Muscle layer of duodenum (tissue), 2 donors: ENCODE results near the gene ZNF692.

Source experiments
- H3K27ac ChIP-seq: one replicate; pipeline ENCODE4 v1.7.0; 2013; ENCODE audit warnings: mild to moderate bottlenecking, low read length
- H3K27me3 ChIP-seq: one replicate; pipeline ENCODE4 v1.7.0; 2013; ENCODE audit warnings: low read depth, mild to moderate bottlenecking, control low read depth, low read length
- H3K36me3 ChIP-seq, 2 donors: one replicate each; pipeline ENCODE4 v1.7.0; 2013; ENCODE audit warnings: low read length in 2 of 2, control low read depth in 1 of 2, mild to moderate bottlenecking in 1 of 2; ENCODE audit not compliant: insufficient read depth in 2 of 2, control insufficient read depth in 1 of 2
- H3K4me1 ChIP-seq, 2 donors: one replicate each; pipeline ENCODE4 v1.7.0; 2013; ENCODE audit warnings: low read length in 2 of 2, mild to moderate bottlenecking in 2 of 2, control low read depth in 1 of 2, moderate library complexity in 1 of 2; ENCODE audit not compliant: insufficient read depth in 2 of 2, control insufficient read depth in 1 of 2
- H3K4me3 ChIP-seq, 2 donors: one replicate each; pipeline ENCODE4 v1.7.0; 2013; ENCODE audit warnings: low read length in 2 of 2, low read depth in 1 of 2, mild to moderate bottlenecking in 1 of 2
- H3K9me3 ChIP-seq, 2 donors: one replicate each; pipeline ENCODE4 v1.7.0; 2013; ENCODE audit warnings: low read length in 2 of 2, control low read depth in 1 of 2, mild to moderate bottlenecking in 1 of 2; ENCODE audit not compliant: control insufficient read depth in 1 of 2
- donor health status: healthy.

The ZNF692 gene

GRCh38 chr1:248853663-248854375 is 5.1 kb downstream of the ZNF692 start:
- no peaks in the 10 kb centered on the region for H3K9me3 ChIP-seq
- H3K27ac ChIP-seq: no peak overlapping the region
- H3K27me3 ChIP-seq: no peaks in the 10 kb centered on the region
- peaks cover 15 to 36% of the 10 kb centered on the region in 2 donors for H3K36me3 ChIP-seq
- no peak overlapping the region for H3K4me3 ChIP-seq
- H3K4me1 ChIP-seq: peaks cover 0 to 9% of the 10 kb centered on the region in 2 donors

DNA sequence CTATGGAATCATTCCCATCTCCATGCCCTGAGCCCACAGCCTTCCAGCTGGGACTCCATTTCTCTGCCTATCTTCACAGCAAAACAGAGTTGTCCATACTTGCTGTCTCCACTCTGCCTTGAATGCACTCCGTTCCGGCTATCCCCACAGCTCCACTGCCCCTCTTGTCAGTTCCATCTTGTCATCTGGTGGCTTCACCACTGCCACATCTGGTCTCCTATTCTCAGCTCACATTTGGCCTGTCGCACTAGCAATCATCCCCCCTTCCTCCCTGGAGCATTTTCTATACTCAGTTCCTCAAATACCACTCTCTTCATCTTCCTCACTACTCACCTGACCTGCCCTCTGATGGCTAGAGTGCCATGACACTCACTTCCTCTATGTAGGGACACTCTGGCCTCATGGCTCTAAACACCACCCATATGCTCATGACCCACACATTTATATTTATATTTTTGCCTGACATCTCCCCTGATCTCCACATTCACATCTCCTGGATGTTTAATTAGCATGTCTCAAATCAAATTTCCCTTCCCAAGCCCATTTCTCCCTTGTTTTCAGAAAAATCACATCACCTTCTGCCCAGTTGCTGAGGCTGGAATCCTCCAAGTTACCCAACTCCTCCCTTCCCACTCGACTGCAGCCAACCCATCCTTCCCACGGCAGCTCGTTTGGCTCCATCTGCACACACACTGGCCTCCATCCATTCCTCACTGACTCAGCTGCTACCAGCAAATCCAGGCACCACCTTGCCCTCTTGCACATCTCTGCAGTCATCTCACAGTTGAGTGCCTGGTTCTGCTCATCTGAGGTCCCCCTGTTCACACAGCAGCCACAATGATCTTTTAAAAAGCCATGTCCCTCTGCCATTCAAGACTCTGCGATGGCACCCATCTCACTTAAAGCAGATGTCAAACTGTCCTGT is 6.1 kb downstream of the ZNF692 start:
- H3K9me3 ChIP-seq: no peaks in the 10 kb centered on the region
- peaks cover 20 to 46% of the 10 kb centered on the region in 2 donors for H3K36me3 ChIP-seq
- H3K27me3 ChIP-seq: no peaks in the 10 kb centered on the region
- H3K4me3 ChIP-seq: no peak overlapping the region
- no peak overlapping the region for H3K27ac ChIP-seq
- peaks cover 0 to 7% of the 10 kb centered on the region in 2 donors for H3K4me1 ChIP-seq

GRCh38 chr1:248851390-248851789 is 7.5 kb downstream of the ZNF692 start:
- H3K36me3 ChIP-seq: peaks cover 28 to 60% of the 10 kb centered on the region in 2 donors

GRCh38 chr1:248850536-248851251 is 8.2 kb downstream of the ZNF692 start:
- H3K9me3 ChIP-seq: no peaks in the 10 kb centered on the region
- H3K27ac ChIP-seq: no peak overlapping the region
- H3K4me1 ChIP-seq: no peaks in the 10 kb centered on the region
- peaks cover 35 to 64% of the 10 kb centered on the region in 2 donors for H3K36me3 ChIP-seq
- no peaks in the 10 kb centered on the region for H3K27me3 ChIP-seq
- no peak overlapping the region for H3K4me3 ChIP-seq

More at GRCh38 chr1:248851390-248851789, 7.5 kb downstream of the ZNF692 start:
- no peaks in the 10 kb centered on the region for H3K27me3 ChIP-seq
- no peaks in the 10 kb centered on the region for H3K9me3 ChIP-seq
- no peaks in the 10 kb centered on the region for H3K4me1 ChIP-seq
- H3K27ac ChIP-seq: no peak overlapping the region
- H3K4me3 ChIP-seq: no peak overlapping the region

- no peaks in the 10 kb centered on the region for H3K4me1 ChIP-seq
- H3K27me3 ChIP-seq: no peaks in the 10 kb centered on the region
- H3K36me3 ChIP-seq: peaks cover 40 to 64% of the 10 kb centered on the region in 2 donors
- H3K4me3 ChIP-seq: no peak overlapping the region
- no peaks in the 10 kb centered on the region for H3K9me3 ChIP-seq
- no peak overlapping the region for H3K27ac ChIP-seq
Observed at GRCh38 chr1:248850124-248850523, 8.8 kb downstream of the ZNF692 start.

- Histone ChIP-seq H3K27ac (no peak overlapping the region), H3K4me1 (no peaks in the 10 kb centered on the region), H3K9me3 (no peaks in the 10 kb centered on the region), H3K36me3 (peaks cover 45 to 65% of the 10 kb centered on the region in 2 donors), H3K27me3 (no peaks in the 10 kb centered on the region), H3K4me3 (no peak overlapping the region)
Observed at GRCh38 chr1:248849637-248850036, 9.2 kb downstream of the ZNF692 start.

- H3K36me3 ChIP-seq: peaks cover 49 to 65% of the 10 kb centered on the region in 2 donors
- H3K27me3 ChIP-seq: no peaks in the 10 kb centered on the region
- no peaks in the 10 kb centered on the region for H3K9me3 ChIP-seq
- H3K4me3 ChIP-seq: no peak overlapping the region
- H3K4me1 ChIP-seq: no peaks in the 10 kb centered on the region
- H3K27ac ChIP-seq: no peak overlapping the region
Observed at GRCh38 chr1:248849152-248849551, 9.7 kb downstream of the ZNF692 start.

DNA sequence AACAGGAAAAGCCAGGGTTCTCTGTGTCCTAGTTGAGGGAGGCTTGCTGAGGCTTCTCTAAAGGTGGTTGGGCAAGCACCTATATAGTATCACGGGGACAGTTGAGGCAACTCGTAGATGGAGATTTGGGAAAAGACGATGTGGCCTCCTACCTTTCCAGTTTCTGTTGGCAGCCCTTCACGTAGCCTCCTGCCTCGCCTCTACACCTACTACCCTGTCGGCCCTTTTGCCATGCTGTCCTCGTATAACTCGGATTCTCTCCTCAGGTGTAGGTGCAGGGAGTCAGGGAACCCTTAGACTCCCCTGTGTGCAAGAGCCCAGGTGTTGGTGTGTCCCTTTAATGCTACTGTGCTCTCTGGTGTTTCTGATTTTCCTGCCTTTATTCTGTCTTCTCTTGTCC is 10.3 kb downstream of the ZNF692 start:
- no peaks in the 10 kb centered on the region for H3K9me3 ChIP-seq
- no peak overlapping the region for H3K27ac ChIP-seq
- peaks cover 46 to 61% of the 10 kb centered on the region in 2 donors for H3K36me3 ChIP-seq
- H3K4me3 ChIP-seq: no peak overlapping the region
- no peaks in the 10 kb centered on the region for H3K27me3 ChIP-seq
- no peaks in the 10 kb centered on the region for H3K4me1 ChIP-seq

- H3K27ac ChIP-seq: no peak overlapping the region
- peaks cover 44 to 57% of the 10 kb centered on the region in 2 donors for H3K36me3 ChIP-seq
- no peaks in the 10 kb centered on the region for H3K4me1 ChIP-seq
- no peaks in the 10 kb centered on the region for H3K27me3 ChIP-seq
- H3K9me3 ChIP-seq: no peaks in the 10 kb centered on the region
- no peak overlapping the region for H3K4me3 ChIP-seq
Observed at GRCh38 chr1:248847956-248848561, 10.8 kb downstream of the ZNF692 start.

- Histone ChIP-seq H3K36me3 (peaks cover 44 to 57% of the 10 kb centered on the region in 2 donors), H3K27ac (no peak overlapping the region), H3K27me3 (no peaks in the 10 kb centered on the region), H3K4me1 (peaks cover 4 to 6% of the 10 kb centered on the region in 2 donors), H3K4me3 (no peak overlapping the region), H3K9me3 (no peaks in the 10 kb centered on the region)
Observed at GRCh38 chr1:248847181-248847955, 11.5 kb downstream of the ZNF692 start.
